Panc1 (cell line): ENCODE measurements around the gene KRT84. TPM values are rescaled to one million over a fixed set of nuclear protein-coding genes. Genes with fewer than 3 reads are reported as not detected.

Source experiments
- ATAC-seq: fragments of 200-7000 bp; cut with Tn5 transposase; 2 replicates; pipeline ENCODE4 v1.9.1; 2020; ENCODE audit warnings: mild to moderate bottlenecking, moderate library complexity
- BruUV-seq: library from RNA; stranded (reverse); fragments of 400-500 nt; replicated peaks from 2 replicates; lab custom pipeline; 2021; lab: Mats Ljungman, UMichigan
- CTCF ChIA-PET: fragments of 300-600 bp; sonication (Branson Sonifier 250); formaldehyde crosslinking; loops from one replicate; lab custom pipeline; 2022; ENCODE audit warnings: antibody characterized with exemption; lab: Charles Lee
- POLR2A ChIA-PET: fragments of 300-600 bp; sonication (Branson Sonifier 250); formaldehyde crosslinking; loops from one replicate; lab custom pipeline; 2022; ENCODE audit warnings: antibody characterized with exemption; lab: Charles Lee
- DNase-seq: peaks from one replicate; pipeline ENCODE4 v3.0.0-alpha.2; 2010; ENCODE audit warnings: low read depth, low spot score
- H3K27ac ChIP-seq: 2 replicates; pipeline ENCODE4 v1.5.1; 2011; ENCODE audit warnings: mild to moderate bottlenecking, low read length, inconsistent platforms
- H3K27me3 ChIP-seq: fragments of 200-500 bp; sonication (Bioruptor generic); 2 replicates; pipeline ENCODE4 v1.6.0; 2014; ENCODE audit warnings: low read length, inconsistent platforms; ENCODE audit not compliant: control insufficient read depth, insufficient read depth
- H3K36me3 ChIP-seq: fragments of 200-500 bp; sonication (Bioruptor generic); 2 replicates; pipeline ENCODE4 v1.5.1; 2014; ENCODE audit warnings: inconsistent platforms, mild to moderate bottlenecking, low read length, moderate library complexity; ENCODE audit not compliant: control insufficient read depth, insufficient read depth
- H3K4me1 ChIP-seq: 2 replicates; pipeline ENCODE4 v1.5.1; 2011; ENCODE audit warnings: inconsistent platforms, mild to moderate bottlenecking, low read length, moderate library complexity; ENCODE audit not compliant: control insufficient read depth, insufficient read depth
- H3K4me3 ChIP-seq, 2 experiments: 2 replicates each; pipeline ENCODE4 v1.5.1; 2011 to 2012; ENCODE audit warnings: low read depth in 2 of 2, low read length in 2 of 2, mild to moderate bottlenecking in 2 of 2, inconsistent platforms in 1 of 2, moderate library complexity in 1 of 2
- H3K9me3 ChIP-seq: fragments of 200-500 bp; sonication (Bioruptor generic); 2 replicates; pipeline ENCODE4 v1.5.1; 2014; ENCODE audit warnings: low read depth, mild to moderate bottlenecking, inconsistent platforms, low read length, moderate library complexity; ENCODE audit not compliant: control insufficient read depth, insufficient read depth
- POLR2AphosphoS5 ChIP-seq: IDR thresholded peaks from 2 replicates; pipeline ENCODE4 v1.6.1; 2012; ENCODE audit warnings: mild to moderate bottlenecking, low read depth, low read length, moderate library complexity
- SIN3A ChIP-seq: IDR thresholded peaks from 2 replicates; pipeline ENCODE4 v1.6.1; 2012; ENCODE audit warnings: low read depth, mild to moderate bottlenecking, low read length, moderate library complexity, borderline replicate concordance; ENCODE audit not compliant: insufficient read depth
- TCF7L2 ChIP-seq: IDR thresholded peaks from 2 replicates; pipeline ENCODE4 v1.6.1; 2011; ENCODE audit warnings: mild to moderate bottlenecking, low read depth, low read length, inconsistent platforms
- in situ Hi-C: cut with HindIII; loops from 2 replicates; pipeline ENCODE4 v1.10.0; 2016; ENCODE audit warnings: low sequenced_read_pairs, low pct_unique_long_range_greater_than_20kb
- intact Hi-C: fragments of 100-400 bp; cut with micrococcal nuclease; formaldehyde crosslinking; loops from one replicate; pipeline ENCODE4 v1.10.0; 2022; ENCODE audit not compliant: unreplicated experiment
- total RNA-seq: library from RNA; stranded (reverse); gene quantifications from one replicate; pipeline ENCODE4 v1.2.1, GENCODE V29; 2021; ENCODE audit not compliant: unreplicated experiment
- TF ChIP-seq, protein P1 (sequence below), 2 experiments: IDR thresholded peaks; 2 replicates each; pipeline ENCODE4 v1.6.1; 2011 to 2012; ENCODE audit warnings: low read depth in 2 of 2, control low read depth in 1 of 2, low read length in 1 of 2, mild to moderate bottlenecking in 1 of 2, moderate library complexity in 1 of 2; ENCODE audit not compliant: insufficient read depth in 1 of 2
- TF ChIP-seq, protein P2 (sequence below): fragments of 450-650 bp; IDR thresholded peaks from 2 replicates; pipeline ENCODE4 v1.5.1; 2017; ENCODE audit warnings: mild to moderate bottlenecking

The KRT84 gene
- total RNA-seq, 1 experiment from 2014 or later = not detected

DNA sequence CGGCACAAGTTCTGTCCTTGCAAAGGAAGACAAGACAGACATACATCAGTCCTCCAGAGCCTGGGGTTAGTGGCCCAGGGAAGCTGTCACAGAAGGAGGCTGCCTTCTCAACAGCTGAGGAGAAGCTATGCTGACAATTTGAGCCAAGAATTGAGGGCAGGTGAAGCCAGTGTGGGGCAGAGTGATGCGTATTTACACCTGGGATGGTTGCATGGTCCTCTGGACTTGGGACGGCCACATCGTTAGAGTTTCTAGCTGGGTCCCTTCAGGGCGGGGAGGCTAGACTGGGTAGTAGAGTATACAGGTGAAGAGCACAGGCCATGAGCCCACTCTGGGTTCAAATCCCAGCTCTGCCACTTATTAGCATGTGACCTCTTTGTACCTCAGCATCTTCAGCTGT, 34.7 kb downstream of the KRT84 start:
- no TSS peak for BruUV-seq
- no peaks in the 10 kb centered on the region for H3K9me3 ChIP-seq
- peaks cover 4% of the 10 kb centered on the region for H3K4me1 ChIP-seq
- ChIA-PET CTCF (no interaction called here), POLR2A (no interaction called here)
- in situ Hi-C loops = no loop called here
- ATAC-seq = no peak
- no peak overlapping the region for H3K27ac ChIP-seq
- no peaks in the 10 kb centered on the region for H3K36me3 ChIP-seq
- intact Hi-C loops = no loop called here
- no peak overlapping the region for H3K4me3 ChIP-seq
- DNase-seq = no peak
- no peak for TF ChIP-seq POLR2AphosphoS5
- TF ChIP-seq, protein P1, sequence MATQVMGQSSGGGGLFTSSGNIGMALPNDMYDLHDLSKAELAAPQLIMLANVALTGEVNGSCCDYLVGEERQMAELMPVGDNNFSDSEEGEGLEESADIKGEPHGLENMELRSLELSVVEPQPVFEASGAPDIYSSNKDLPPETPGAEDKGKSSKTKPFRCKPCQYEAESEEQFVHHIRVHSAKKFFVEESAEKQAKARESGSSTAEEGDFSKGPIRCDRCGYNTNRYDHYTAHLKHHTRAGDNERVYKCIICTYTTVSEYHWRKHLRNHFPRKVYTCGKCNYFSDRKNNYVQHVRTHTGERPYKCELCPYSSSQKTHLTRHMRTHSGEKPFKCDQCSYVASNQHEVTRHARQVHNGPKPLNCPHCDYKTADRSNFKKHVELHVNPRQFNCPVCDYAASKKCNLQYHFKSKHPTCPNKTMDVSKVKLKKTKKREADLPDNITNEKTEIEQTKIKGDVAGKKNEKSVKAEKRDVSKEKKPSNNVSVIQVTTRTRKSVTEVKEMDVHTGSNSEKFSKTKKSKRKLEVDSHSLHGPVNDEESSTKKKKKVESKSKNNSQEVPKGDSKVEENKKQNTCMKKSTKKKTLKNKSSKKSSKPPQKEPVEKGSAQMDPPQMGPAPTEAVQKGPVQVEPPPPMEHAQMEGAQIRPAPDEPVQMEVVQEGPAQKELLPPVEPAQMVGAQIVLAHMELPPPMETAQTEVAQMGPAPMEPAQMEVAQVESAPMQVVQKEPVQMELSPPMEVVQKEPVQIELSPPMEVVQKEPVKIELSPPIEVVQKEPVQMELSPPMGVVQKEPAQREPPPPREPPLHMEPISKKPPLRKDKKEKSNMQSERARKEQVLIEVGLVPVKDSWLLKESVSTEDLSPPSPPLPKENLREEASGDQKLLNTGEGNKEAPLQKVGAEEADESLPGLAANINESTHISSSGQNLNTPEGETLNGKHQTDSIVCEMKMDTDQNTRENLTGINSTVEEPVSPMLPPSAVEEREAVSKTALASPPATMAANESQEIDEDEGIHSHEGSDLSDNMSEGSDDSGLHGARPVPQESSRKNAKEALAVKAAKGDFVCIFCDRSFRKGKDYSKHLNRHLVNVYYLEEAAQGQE (IDR thresholded peaks at IDR 0.05; ENCODE audit: insufficient read depth in 1 of 2, low read depth in 2 of 2, low read length in 1 of 2) = no peak
- H3K27me3 ChIP-seq = peaks cover 4% of the 10 kb centered on the region; the same call in 1 of the 2 replicates

DNA sequence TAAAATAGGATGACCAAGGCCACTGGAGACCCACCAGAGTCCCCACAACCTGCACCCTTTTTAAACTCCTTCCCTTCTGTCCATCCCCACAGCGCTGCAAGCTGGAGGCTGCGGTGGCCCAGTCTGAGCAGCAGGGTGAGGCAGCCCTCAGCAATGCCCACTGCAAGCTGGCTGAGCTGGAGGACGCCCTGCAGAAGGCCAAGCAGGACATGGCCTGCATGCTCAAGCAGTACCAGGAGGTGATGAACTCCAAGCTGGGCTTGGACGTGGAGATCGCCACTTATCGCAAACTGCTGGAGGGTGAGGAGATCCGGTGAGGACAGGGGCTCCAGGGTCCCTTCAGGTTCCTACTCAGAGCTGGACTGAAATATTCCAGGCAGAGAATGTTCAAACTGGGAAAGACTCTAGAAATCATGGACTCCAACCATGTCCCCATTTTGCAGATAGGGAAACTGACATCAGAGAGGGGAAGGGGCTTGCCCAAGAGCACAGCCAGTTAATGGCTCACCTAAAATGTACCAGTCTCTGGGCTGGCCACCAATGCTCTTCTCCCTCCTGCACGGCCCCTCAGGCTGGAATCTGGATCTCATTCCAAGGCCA, 35.3 kb downstream of the KRT84 start:
- DNase-seq (no peak), ATAC-seq (no peak)
- no peaks in the 10 kb centered on the region for H3K9me3 ChIP-seq
- no peak for TF ChIP-seq TCF7L2
- no peak for TF ChIP-seq POLR2AphosphoS5
- no peak for TF ChIP-seq SIN3A
- TF ChIP-seq, protein P1 (IDR thresholded peaks at IDR 0.05; ENCODE audit: insufficient read depth in 1 of 2, low read depth in 2 of 2, low read length in 1 of 2) = no peak
- TF ChIP-seq, protein P2, sequence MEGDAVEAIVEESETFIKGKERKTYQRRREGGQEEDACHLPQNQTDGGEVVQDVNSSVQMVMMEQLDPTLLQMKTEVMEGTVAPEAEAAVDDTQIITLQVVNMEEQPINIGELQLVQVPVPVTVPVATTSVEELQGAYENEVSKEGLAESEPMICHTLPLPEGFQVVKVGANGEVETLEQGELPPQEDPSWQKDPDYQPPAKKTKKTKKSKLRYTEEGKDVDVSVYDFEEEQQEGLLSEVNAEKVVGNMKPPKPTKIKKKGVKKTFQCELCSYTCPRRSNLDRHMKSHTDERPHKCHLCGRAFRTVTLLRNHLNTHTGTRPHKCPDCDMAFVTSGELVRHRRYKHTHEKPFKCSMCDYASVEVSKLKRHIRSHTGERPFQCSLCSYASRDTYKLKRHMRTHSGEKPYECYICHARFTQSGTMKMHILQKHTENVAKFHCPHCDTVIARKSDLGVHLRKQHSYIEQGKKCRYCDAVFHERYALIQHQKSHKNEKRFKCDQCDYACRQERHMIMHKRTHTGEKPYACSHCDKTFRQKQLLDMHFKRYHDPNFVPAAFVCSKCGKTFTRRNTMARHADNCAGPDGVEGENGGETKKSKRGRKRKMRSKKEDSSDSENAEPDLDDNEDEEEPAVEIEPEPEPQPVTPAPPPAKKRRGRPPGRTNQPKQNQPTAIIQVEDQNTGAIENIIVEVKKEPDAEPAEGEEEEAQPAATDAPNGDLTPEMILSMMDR = no peak
- no peak overlapping the region for H3K4me3 ChIP-seq
- H3K27ac ChIP-seq = no peak overlapping the region
- POLR2A ChIA-PET = no interaction called here
- H3K4me1 ChIP-seq = peaks cover 8% of the 10 kb centered on the region
- in situ Hi-C loops = no loop called here
- CTCF ChIA-PET = no interaction called here
- no TSS peak for BruUV-seq
- intact Hi-C loops = no loop called here
- H3K36me3 ChIP-seq = no peaks in the 10 kb centered on the region
- peaks cover 2% of the 10 kb centered on the region; the same call in 1 of the 2 replicates for H3K27me3 ChIP-seq
